Measurements from ENCODE around the gene ASB12.

Gene ASB12

DNA sequence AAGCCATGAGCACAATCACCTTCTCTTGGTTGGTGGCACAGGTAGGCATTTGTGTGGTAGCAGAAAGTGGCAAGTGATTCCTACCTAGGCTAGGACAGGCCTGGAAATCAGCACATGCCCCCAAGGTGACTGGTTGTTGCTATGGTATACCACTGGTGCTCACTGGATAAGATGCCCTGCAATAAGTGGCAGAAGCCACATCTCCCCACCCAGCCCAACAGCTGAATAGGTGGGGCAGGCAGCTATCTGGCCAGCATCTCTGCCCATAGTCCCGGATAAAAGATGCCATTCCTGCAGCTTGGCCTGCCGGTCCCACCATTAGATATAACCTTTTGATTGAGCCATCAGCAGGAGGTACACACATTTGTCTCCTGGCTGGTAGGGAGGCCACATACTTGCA is 46.0 kb downstream of the ASB12 start:
- no peak for DNase-seq

DNA sequence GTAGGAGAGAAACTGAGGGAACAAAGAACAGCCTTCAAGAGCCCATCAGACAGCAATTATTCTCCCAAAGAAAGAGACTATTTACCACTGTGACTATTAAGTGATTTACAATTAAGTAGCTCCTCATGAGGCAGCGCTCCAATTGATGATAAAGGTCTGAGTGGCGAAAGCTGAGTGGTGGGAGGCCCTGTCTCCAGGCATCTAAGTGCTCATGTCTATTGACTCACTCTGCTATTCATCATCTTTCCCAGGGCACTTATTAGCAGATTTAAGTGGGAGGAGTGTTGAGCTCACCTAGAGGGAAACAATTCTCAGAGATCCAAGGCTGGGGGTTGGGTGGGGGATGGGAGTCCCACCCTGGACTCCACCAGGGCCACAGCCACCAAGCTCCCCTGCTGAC is 48.2 kb downstream of the ASB12 start:
- no peak for DNase-seq

DNA sequence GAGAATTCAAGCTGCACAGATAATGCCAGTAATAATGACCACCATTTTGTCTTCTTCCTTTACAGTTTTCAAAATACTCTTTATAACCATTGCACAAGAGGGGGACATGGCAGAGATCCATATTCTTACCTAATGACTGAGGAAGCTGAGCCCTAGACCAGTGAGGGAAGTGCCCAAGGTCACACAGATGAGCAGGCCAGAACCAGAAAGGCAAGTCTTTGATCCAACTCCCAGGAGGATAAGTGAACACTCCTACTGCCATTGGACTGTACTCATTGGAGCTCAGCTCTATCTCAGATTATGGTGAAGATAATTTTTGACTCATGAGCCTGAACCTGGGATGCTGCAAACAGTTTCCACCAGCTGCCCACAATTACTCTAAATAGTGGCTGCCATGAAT is 53.5 kb downstream of the ASB12 start:
- DNase-seq: no peak
